Stomach (tissue), 4 donors: ENCODE data around the gene NFRKB.

ENCODE experiments used
- EP300 ChIP-seq: sonication (generic); formaldehyde crosslinking; IDR thresholded peaks from one replicate; pipeline ENCODE4 v1.6.1; 2017; ENCODE audit warnings: antibody characterized with exemption
- POLR2AphosphoS5 ChIP-seq, 3 donors: sonication (generic); formaldehyde crosslinking; IDR thresholded peaks; one replicate each; pipeline ENCODE4 v1.6.1; 2016; ENCODE audit warnings: antibody characterized with exemption in 3 of 3
- TF ChIP-seq, protein P1 (sequence below), 7 experiments: fragments of 450-650 bp in 4 of 7; fragments of 200-600 bp in 3 of 7; sonication (generic) in 3 of 7; IDR thresholded peaks; one replicate each; pipeline ENCODE4 v1.5.1; 2016 to 2019; ENCODE audit warnings: antibody characterized with exemption in 7 of 7, control low read depth in 2 of 7, mild to moderate bottlenecking in 1 of 7

DNA sequence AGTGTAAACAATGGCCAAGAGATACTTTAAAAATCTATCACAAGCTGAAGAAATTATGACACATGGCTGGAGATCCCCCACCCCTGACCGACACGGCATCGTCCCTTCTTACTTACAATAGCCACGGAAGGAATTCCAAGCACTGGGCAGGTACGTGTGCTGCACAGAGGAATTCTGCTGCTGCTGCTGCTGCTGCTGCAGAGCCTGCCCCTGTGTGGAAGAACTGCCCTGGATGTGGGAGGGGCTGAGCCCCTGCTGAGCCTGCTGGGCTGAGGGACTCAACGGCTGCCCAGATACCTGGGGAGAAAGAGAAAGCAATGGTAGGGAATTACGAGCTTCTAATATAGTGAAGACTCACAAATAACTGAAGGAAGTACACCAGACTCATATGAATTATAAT, 15.0 kb upstream of the NFRKB start:
- TF ChIP-seq, protein P1, sequence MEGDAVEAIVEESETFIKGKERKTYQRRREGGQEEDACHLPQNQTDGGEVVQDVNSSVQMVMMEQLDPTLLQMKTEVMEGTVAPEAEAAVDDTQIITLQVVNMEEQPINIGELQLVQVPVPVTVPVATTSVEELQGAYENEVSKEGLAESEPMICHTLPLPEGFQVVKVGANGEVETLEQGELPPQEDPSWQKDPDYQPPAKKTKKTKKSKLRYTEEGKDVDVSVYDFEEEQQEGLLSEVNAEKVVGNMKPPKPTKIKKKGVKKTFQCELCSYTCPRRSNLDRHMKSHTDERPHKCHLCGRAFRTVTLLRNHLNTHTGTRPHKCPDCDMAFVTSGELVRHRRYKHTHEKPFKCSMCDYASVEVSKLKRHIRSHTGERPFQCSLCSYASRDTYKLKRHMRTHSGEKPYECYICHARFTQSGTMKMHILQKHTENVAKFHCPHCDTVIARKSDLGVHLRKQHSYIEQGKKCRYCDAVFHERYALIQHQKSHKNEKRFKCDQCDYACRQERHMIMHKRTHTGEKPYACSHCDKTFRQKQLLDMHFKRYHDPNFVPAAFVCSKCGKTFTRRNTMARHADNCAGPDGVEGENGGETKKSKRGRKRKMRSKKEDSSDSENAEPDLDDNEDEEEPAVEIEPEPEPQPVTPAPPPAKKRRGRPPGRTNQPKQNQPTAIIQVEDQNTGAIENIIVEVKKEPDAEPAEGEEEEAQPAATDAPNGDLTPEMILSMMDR (IDR thresholded peaks at IDR 0.05) = no peak
- TF ChIP-seq POLR2AphosphoS5 (IDR thresholded peaks at IDR 0.05) (no peak), EP300 (no peak)
